SU-DHL-6 (cell line): ENCODE measurements around the gene TSPAN32.

Experiments used
- CTCF ChIP-seq: fragments of 200-600 bp; sonication (generic); IDR thresholded peaks from one replicate; pipeline ENCODE4 v1.5.1; 2017; ENCODE audit warnings: antibody characterized with exemption, mild to moderate bottlenecking, low read length, moderate library complexity; ENCODE audit not compliant: insufficient read depth, poor library complexity, severe bottlenecking
- EZH2phosphoT487 ChIP-seq: fragments of 200-600 bp; sonication (generic), shearing (Covaris generic); conservative IDR thresholded peaks from 2 replicates; pipeline ENCODE4 v1.6.1; 2018; ENCODE audit warnings: mild to moderate bottlenecking, antibody characterized with exemption, low read length, moderate library complexity, mixed read lengths

- TF ChIP-seq CTCF (no peak), EZH2phosphoT487 (no peak)
Observed at GRCh38 chr11:2269601-2270321, 32.1 kb upstream of the TSPAN32 start.
